WERI-Rb-1 (cell line): ENCODE data around the gene ACTR2.

Experiments used
- DNase-seq: peaks from one replicate; pipeline ENCODE4 v3.0.0-alpha.2; 2020
- H3K27ac ChIP-seq: fragments of 250-450 bp; sonication (Bioruptor Pico); 2 replicates; pipeline ENCODE4 v1.5.1; 2020; ENCODE audit warnings: mild to moderate bottlenecking, moderate library complexity
- H3K27me3 ChIP-seq: fragments of 250-450 bp; sonication (Bioruptor Pico); 2 replicates; pipeline ENCODE4 v1.5.1; 2021; ENCODE audit warnings: mild to moderate bottlenecking, low read depth, moderate library complexity; ENCODE audit not compliant: insufficient read depth, severe bottlenecking
- H3K36me3 ChIP-seq: fragments of 250-450 bp; sonication (Bioruptor Pico); 2 replicates; pipeline ENCODE4 v1.5.1; 2020; ENCODE audit warnings: mild to moderate bottlenecking, moderate library complexity
- H3K4me3 ChIP-seq: 2 replicates; pipeline ENCODE4 v1.5.1; 2011; ENCODE audit warnings: low read depth, mild to moderate bottlenecking, control low read depth, low read length
- H3K9me3 ChIP-seq: fragments of 250-450 bp; sonication (Bioruptor Pico); 2 replicates; pipeline ENCODE4 v1.5.1; 2021; ENCODE audit warnings: mild to moderate bottlenecking, moderate library complexity; ENCODE audit not compliant: severe bottlenecking
- CTCF ChIP-seq: IDR thresholded peaks from 2 replicates; pipeline ENCODE4 v1.5.1; 2011; ENCODE audit warnings: low read depth, mild to moderate bottlenecking, control low read depth, inconsistent platforms, low read length

Gene ACTR2

GRCh38 chr2:65282477-65283053, 54.9 kb downstream of the ACTR2 start:
- no peak for TF ChIP-seq CTCF
- DNase-seq: no peak
- Histone ChIP-seq H3K4me3 (no peak overlapping the region), H3K27ac (no peak overlapping the region), H3K36me3 (no peaks in the 10 kb centered on the region), H3K9me3 (no peaks in the 10 kb centered on the region), H3K27me3 (no peaks in the 10 kb centered on the region)

- H3K27me3 ChIP-seq: no peaks in the 10 kb centered on the region
- H3K27ac ChIP-seq: no peak overlapping the region
- H3K4me3 ChIP-seq: no peak overlapping the region
- no peaks in the 10 kb centered on the region for H3K9me3 ChIP-seq
- no peak for DNase-seq
- no peak for TF ChIP-seq CTCF
- H3K36me3 ChIP-seq: no peaks in the 10 kb centered on the region
These were observed 59.7 kb downstream of the ACTR2 start for GRCh38 chr2:65287364-65287763.

- no peak for TF ChIP-seq CTCF
- no peak for DNase-seq
- Histone ChIP-seq H3K9me3 (no peaks in the 10 kb centered on the region), H3K27me3 (no peaks in the 10 kb centered on the region), H3K36me3 (no peaks in the 10 kb centered on the region), H3K4me3 (no peak overlapping the region), H3K27ac (no peak overlapping the region)
These were observed 63.8 kb downstream of the ACTR2 start for GRCh38 chr2:65291216-65292105.

- Histone ChIP-seq H3K4me3 (no peak overlapping the region), H3K27ac (no peak overlapping the region), H3K36me3 (no peaks in the 10 kb centered on the region), H3K27me3 (no peaks in the 10 kb centered on the region), H3K9me3 (no peaks in the 10 kb centered on the region)
- no peak for DNase-seq
- TF ChIP-seq CTCF: no peak
These were observed 64.4 kb downstream of the ACTR2 start for GRCh38 chr2:65292106-65292400.

- H3K27ac ChIP-seq: no peak overlapping the region
- no peaks in the 10 kb centered on the region for H3K27me3 ChIP-seq
- no peaks in the 10 kb centered on the region for H3K9me3 ChIP-seq
- TF ChIP-seq CTCF: no peak
- H3K4me3 ChIP-seq: no peak overlapping the region
- no peak for DNase-seq
- H3K36me3 ChIP-seq: no peaks in the 10 kb centered on the region
These were observed 64.9 kb downstream of the ACTR2 start for GRCh38 chr2:65292461-65293011.

- Histone ChIP-seq H3K27me3 (no peaks in the 10 kb centered on the region), H3K36me3 (no peaks in the 10 kb centered on the region), H3K9me3 (no peaks in the 10 kb centered on the region), H3K27ac (no peak overlapping the region), H3K4me3 (no peak overlapping the region)
- no peak for TF ChIP-seq CTCF
- DNase-seq: no peak
These were observed 65.7 kb downstream of the ACTR2 start for GRCh38 chr2:65293376-65293775.
